Measurements from ENCODE around the gene RIMS4. TPM values are rescaled to one million over a fixed set of nuclear protein-coding genes. Genes with fewer than 3 reads are reported as not detected.
A peak's percentile ranks its signal among the peaks of the same experiment; 100 is the strongest.

RIMS4 gene
- total RNA-seq, 2 donors from 2014 or later, result 0.47 to 1.5 TPM

DNA sequence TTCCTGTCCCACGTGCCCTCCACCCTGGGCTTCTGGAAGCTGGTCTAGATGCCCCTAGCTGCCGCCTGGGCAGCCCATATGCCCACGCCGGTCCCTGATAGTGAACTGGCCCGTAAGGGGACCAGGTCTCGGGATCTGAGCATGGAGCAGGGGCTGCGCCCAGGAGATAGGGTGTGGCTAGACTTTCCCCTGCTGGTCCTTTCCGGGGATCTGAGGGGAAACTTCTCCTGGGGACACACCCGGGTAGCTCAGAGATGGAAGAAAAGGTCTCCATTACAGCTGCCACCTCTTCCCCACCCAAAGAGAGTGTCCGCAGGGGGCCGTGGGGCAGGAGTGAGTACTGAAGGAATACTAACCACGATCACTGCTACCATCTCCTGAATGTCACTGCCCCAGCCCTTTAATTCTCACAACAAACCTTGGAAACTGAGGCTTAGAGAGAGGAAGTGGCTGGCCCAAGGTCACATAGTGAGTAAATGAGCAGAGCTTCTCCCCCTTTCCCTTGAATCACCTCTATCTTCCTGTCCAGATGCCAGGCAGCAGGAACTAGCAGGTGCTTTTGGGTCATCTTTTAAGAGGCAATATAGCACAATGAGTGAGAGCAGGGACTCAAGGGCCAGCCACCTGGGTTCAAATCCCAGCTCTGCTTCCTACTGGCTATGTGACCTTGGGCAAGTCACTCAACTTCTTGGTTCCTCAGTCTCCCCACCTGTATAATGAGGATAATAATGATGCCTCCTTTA is 107.0 kb downstream of the RIMS4 start:
- Histone ChIP-seq H3K27me3 (no peaks in the 10 kb centered on the region), H3K36me3 (no peaks in the 10 kb centered on the region), H3K27ac (peak overlapping the region; percentile 81 to 83), H3K4me1 (peaks cover 0 to 52% of the 10 kb centered on the region in 2 donors), H3K4me3 (no peak overlapping the region), H3K9me3 (no peaks in the 10 kb centered on the region)
- no peak for DNase-seq (ENCODE audit: low spot score)
- TF ChIP-seq, protein P1, sequence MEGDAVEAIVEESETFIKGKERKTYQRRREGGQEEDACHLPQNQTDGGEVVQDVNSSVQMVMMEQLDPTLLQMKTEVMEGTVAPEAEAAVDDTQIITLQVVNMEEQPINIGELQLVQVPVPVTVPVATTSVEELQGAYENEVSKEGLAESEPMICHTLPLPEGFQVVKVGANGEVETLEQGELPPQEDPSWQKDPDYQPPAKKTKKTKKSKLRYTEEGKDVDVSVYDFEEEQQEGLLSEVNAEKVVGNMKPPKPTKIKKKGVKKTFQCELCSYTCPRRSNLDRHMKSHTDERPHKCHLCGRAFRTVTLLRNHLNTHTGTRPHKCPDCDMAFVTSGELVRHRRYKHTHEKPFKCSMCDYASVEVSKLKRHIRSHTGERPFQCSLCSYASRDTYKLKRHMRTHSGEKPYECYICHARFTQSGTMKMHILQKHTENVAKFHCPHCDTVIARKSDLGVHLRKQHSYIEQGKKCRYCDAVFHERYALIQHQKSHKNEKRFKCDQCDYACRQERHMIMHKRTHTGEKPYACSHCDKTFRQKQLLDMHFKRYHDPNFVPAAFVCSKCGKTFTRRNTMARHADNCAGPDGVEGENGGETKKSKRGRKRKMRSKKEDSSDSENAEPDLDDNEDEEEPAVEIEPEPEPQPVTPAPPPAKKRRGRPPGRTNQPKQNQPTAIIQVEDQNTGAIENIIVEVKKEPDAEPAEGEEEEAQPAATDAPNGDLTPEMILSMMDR (IDR thresholded peaks at IDR 0.05), result peak in 1 of 2 donors; percentile 35

DNA sequence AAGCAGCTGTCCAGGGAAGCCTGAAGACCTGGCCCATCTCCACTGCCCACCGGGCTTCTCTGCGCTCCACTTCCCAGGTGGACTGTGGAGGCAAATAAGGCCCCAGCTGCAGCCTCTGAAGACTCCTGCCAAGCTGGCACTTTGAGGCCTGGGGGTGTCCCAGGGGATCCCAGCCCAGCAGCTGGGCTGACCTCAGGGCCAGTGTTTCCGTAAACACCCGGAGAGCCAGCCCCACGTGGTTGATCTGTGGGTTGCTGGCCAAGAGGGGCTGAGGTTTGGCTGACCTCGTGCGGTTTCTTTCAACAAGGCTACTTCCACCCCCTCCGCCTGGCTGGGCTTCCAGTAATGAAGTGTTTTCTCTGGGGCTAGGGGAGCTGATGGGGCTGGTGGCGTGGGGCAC is 107.6 kb downstream of the RIMS4 start:
- H3K27me3 ChIP-seq, result no peaks in the 10 kb centered on the region
- peak; percentile 94 for DNase-seq (ENCODE audit: low spot score)
- peaks cover 0 to 52% of the 10 kb centered on the region in 2 donors for H3K4me1 ChIP-seq
- no peaks in the 10 kb centered on the region for H3K36me3 ChIP-seq
- no peak overlapping the region for H3K4me3 ChIP-seq
- H3K9me3 ChIP-seq, result no peaks in the 10 kb centered on the region
- H3K27ac ChIP-seq, result peak overlapping the region; percentile 81 to 83
- TF ChIP-seq, protein P1 (IDR thresholded peaks at IDR 0.05), result no peak

GRCh38 chr20:44701858-44702256 is 108.5 kb downstream of the RIMS4 start:
- DNase-seq (ENCODE audit: low spot score), result no peak
- Histone ChIP-seq H3K27ac (peak overlapping the region; percentile 81 to 83), H3K4me1 (peaks cover 0 to 50% of the 10 kb centered on the region in 2 donors)

More at GRCh38 chr20:44701858-44702256, 108.5 kb downstream of the RIMS4 start:
- TF ChIP-seq, protein P1 (IDR thresholded peaks at IDR 0.05), result no peak
- no peaks in the 10 kb centered on the region for H3K27me3 ChIP-seq
- H3K4me3 ChIP-seq, result no peak overlapping the region
- H3K36me3 ChIP-seq, result no peaks in the 10 kb centered on the region
- no peaks in the 10 kb centered on the region for H3K9me3 ChIP-seq

Other genes with a start within 250 kb of the RIMS4 start
- gene PKIG, start 228.0 kb downstream of the RIMS4 start, total RNA-seq, result 100 to 1,000 TPM; 237 to 268 TPM
- gene ADA, start 158.8 kb downstream of the RIMS4 start, total RNA-seq, result 10 to 100 TPM in 1 of 2 donors, 1 to 10 TPM in 1; 6.3 to 16.7 TPM
- gene CCN5, start 95.2 kb downstream of the RIMS4 start, total RNA-seq, result 100 to 1,000 TPM in 1 of 2 donors, 10 to 100 TPM in 1; 85.1 to 118 TPM
- 1 to 10 TPM; 1.4 to 3.7 TPM for gene KCNK15, start 64.7 kb downstream of the RIMS4 start, total RNA-seq
- 10 to 100 TPM; 75.9 to 78.5 TPM for gene YWHAB, start 75.2 kb upstream of the RIMS4 start, total RNA-seq
- 1 to 10 TPM; 1.5 to 2.3 TPM for gene PABPC1L, start 99.5 kb upstream of the RIMS4 start, total RNA-seq
- 10 to 100 TPM; 10.6 to 17.0 TPM for gene TOMM34, start 149.9 kb upstream of the RIMS4 start, total RNA-seq
- 10 to 100 TPM in 1 of 2 donors, 1 to 10 TPM in 1; 7.3 to 12.6 TPM for gene STK4, start 156.0 kb upstream of the RIMS4 start, total RNA-seq

Data from right atrium auricular region (tissue), 2 donors.